HPDE6-E6E7 (cell line): ENCODE measurements around the gene FAM171A2.
"Not testable (repeated sequence)": the region's sequence is repeated elsewhere in the genome, so short reads cannot be mapped to it uniquely, and the experiment has no call there.

Experiments
- DNase-seq: peaks from one replicate; pipeline ENCODE4 v3.0.0; 2011; ENCODE audit warnings: missing footprints; ENCODE audit errors: extremely low spot score

FAM171A2 gene

DNA sequence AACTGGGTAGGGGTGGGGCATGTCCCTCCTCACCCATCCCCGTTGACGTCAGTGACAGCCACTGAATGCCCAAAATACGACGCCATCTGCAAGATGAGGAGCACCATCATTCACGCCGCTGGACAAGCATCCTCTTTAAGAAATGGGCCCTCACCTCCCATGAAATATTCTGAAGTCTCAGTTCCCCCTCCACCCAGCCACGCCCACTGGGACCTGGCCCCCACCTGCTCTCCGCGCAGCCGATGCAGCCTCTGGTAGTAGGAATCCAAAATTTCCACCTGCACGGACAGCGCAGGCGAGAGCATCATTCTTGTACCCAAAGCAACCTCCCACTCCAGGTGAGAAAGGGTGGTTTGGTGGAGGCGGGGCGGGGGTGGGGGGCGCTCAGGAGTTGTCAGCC is 20.2 kb upstream of the FAM171A2 start:
- no peak for DNase-seq

DNA sequence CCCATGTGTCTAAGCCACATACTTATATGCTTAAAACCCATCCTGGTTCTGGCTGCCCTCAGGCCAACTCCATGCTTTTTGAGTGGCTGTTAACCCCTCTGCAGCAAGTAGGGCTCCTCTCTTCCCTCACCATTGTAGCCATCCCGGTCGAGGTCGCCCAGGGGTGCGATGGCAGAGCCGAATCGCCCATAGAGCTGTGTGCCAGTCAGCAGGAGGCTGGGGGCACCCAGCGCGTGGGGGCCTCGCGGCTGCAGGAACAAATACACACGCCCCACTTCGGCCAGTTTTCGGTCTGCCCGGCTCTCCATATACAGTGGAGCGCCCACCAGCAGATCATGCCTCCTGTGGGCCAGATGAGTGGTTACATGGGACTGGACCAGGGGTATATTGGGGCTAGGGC is 19.7 kb upstream of the FAM171A2 start:
- no peak for DNase-seq

GRCh38 chr17:44382917-44383316 is 19.3 kb upstream of the FAM171A2 start:
- no peak for DNase-seq

GRCh38 chr17:44381810-44382305 is 18.2 kb upstream of the FAM171A2 start:
- DNase-seq, result no peak

GRCh38 chr17:44380767-44381166 is 17.1 kb upstream of the FAM171A2 start:
- no peak for DNase-seq

- no peak for DNase-seq
These were observed 16.2 kb upstream of the FAM171A2 start for GRCh38 chr17:44379887-44380286.

GRCh38 chr17:44378171-44378705 is 14.6 kb upstream of the FAM171A2 start:
- no peak for DNase-seq

- no peak for DNase-seq
These were observed 13.1 kb upstream of the FAM171A2 start for GRCh38 chr17:44376779-44377178.

- no peak for DNase-seq
These were observed 12.5 kb upstream of the FAM171A2 start for GRCh38 chr17:44376124-44376523.

DNA sequence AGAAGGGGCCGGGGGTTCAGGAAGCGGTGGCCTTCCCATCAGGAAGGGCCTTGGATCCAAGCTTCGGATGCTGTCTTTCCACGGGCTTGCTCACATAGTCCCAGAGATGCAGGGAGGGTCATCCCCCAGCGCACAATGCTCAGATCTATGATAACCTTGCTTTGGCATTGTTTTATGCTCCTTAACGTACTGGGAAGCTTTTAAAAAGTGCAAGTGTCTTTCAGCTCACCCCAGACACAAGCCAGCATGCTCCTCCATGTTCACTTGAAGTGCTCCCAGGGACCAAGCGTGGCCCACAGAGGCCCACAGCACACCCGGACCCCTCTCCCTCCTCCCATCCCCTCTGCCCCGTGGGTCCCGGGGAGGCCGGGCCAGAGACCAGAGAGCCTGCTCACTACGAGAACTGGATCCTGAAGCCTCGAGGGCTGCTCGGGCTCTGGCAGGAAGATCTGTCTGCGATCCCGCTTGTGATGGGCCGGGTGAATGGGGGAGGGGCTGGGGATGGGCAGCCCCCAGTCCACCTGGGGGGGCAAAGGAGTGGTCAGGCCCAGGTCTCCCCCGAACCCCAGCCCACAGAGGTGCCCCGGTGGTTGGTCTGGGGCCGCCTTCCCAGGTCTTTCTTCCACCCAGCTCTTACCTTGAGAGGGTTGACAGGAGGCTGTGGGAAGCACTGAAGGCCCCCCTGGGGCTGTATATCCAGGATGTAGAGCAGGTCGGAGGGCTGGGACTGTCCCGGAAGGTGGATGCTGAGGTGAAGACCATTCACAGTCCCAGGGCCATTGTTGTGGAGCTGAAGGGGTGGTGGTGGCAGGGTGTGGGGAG is 11.8 kb upstream of the FAM171A2 start:
- no peak for DNase-seq

GRCh38 chr17:44374306-44375195 is 10.9 kb upstream of the FAM171A2 start:
- DNase-seq, result no peak

DNA sequence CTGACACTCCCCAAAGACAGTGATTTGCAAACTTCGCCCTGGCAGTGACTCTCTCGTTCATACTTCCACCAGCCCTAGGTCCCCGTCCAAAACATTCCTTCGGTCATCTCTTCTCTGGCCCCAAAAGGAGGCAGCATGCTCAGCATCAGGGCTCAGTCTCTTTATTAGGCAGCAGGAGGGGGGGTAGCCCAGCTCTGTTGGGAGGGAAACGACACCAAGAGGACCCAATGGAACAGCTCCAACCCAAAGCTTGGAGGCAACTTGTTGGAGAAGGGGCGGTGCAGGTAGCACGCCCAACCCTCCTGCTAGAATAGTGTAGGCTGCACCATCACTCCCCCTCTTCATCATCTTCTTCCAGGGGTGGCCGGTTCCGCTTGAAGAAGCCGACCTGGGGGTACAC is 8.4 kb upstream of the FAM171A2 start:
- no peak for DNase-seq

DNA sequence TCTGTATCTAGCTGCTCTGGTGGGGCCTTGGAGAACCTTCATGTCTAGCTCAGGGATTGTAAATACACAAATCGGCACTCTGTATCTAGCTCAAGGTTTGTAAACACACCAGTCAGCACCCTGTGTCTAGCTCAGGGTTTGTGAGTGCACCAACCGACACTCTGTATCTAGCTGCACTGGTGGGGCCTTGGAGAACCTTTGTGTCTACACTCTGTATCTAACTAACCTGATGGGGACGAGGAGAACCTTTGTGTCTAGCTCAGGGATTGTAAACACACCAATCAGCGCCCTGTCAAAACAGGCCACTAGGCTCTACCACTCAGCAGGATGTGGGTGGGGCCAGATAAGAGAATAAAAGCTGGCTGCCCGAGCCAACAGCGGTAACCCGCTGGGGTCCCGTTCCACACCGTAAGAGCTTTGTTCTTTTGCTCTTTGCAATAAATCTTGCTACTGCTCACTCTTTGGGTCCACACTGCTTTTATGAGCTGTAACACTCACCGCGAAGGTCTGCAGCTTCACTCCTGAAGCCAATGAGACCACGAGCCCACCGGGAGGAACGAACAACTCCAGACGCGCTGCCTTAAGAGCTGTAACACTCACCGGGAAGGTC is 5.9 kb upstream of the FAM171A2 start:
- not testable (repeated sequence) for DNase-seq

- not testable (repeated sequence) for DNase-seq
These were observed 5.0 kb upstream of the FAM171A2 start for GRCh38 chr17:44368391-44369243.

- no peak for DNase-seq
These were observed 3.8 kb upstream of the FAM171A2 start for GRCh38 chr17:44367231-44367979.

DNA sequence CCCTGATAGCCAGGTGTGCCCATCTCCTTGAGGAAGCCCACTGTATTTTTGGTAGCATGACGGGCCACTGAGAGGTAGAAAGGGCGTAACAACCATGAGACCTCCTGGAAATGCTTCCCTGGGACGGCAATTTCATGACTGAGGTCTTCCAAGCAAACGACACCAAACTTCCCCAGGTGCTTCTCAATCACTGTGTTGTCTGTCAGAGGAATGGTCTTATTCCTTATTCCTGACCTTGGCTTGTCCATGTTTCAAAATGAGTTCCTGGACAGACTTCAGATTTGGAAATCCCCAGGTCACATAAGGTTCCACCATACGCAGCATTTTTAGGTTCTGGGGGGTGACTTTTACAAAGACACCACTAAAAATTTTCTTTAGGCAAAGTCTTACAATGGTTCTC is 1.4 kb upstream of the FAM171A2 start:
- not testable (repeated sequence) for DNase-seq

- no peak for DNase-seq
These were observed 572 bp downstream of the FAM171A2 start for GRCh38 chr17:44362949-44363612.

DNA sequence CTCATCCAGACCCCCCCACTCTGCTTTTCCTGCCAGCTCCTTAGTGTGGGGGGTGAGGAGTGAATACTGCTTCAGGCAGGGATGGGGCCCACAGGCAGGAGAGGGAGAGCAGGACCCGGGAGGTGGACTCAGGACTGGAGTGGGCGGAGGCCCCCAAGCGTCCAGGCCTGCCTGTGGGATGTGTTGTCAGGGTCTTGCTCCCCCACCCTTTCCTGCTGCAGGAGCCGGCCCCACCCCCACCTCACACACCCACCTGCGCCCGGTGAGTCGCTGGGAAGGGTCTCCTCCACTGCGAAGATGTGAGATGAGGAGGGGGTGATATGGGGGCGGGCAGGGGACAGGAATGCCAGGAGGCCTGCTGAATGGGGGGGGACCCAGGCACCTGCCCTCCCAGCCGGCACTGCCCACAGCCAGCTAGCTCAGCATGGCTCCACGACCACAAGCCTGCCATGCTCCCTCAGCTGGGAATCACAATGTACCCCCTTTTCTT is 1.1 kb downstream of the FAM171A2 start:
- no peak for DNase-seq
